Coronary artery (tissue), 2 donors: ENCODE measurements around the gene MBNL2.

Experiments
- DNase-seq: peaks from one replicate; pipeline ENCODE4 v3.0.0-alpha.2; 2017; ENCODE audit warnings: low spot score
- H3K27ac ChIP-seq, 2 donors: fragments of 200-600 bp; sonication (generic); one replicate each; pipeline ENCODE4 v1.5.1; 2016 to 2019
- H3K4me3 ChIP-seq: fragments of 200-600 bp; sonication (generic); 2 replicates; pipeline ENCODE4 v1.5.1; 2016; ENCODE audit warnings: mild to moderate bottlenecking, moderate library complexity
- CTCF ChIP-seq: fragments of 200-600 bp; sonication (generic); IDR thresholded peaks from one replicate; pipeline ENCODE4 v1.5.1; 2019; ENCODE audit warnings: antibody characterized with exemption

Gene MBNL2

GRCh38 chr13:97339019-97339987 lies 117.2 kb downstream of the MBNL2 start:
- peak; percentile 83 for DNase-seq
- TF ChIP-seq CTCF, result no peak
- Histone ChIP-seq H3K27ac (peak overlapping the region; percentile 31 to 87), H3K4me3 (peak overlapping the region; percentile 45)

GRCh38 chr13:97339988-97340749 lies 118.0 kb downstream of the MBNL2 start:
- Histone ChIP-seq H3K4me3 (peak overlapping the region; percentile 45), H3K27ac (peak overlapping the region; percentile 31 to 87)
- no peak for DNase-seq
- TF ChIP-seq CTCF, result no peak

- no peak for DNase-seq
- no peak overlapping the region for H3K4me3 ChIP-seq
- no peak overlapping the region for H3K27ac ChIP-seq
- TF ChIP-seq CTCF, result no peak
Measured at GRCh38 chr13:97341135-97341534, 119.0 kb downstream of the MBNL2 start.

GRCh38 chr13:97342136-97342535 lies 120.0 kb downstream of the MBNL2 start:
- no peak overlapping the region for H3K27ac ChIP-seq
- no peak for DNase-seq
- no peak overlapping the region for H3K4me3 ChIP-seq
- no peak for TF ChIP-seq CTCF

- TF ChIP-seq CTCF, result no peak
- no peak for DNase-seq
- no peak overlapping the region for H3K4me3 ChIP-seq
- no peak overlapping the region for H3K27ac ChIP-seq
Measured at GRCh38 chr13:97342936-97343335, 120.8 kb downstream of the MBNL2 start.

- no peak overlapping the region for H3K4me3 ChIP-seq
- DNase-seq, result no peak
- TF ChIP-seq CTCF, result peak; percentile 48
- H3K27ac ChIP-seq, result peak overlapping the region; percentile 9 to 37
Measured at GRCh38 chr13:97344265-97345175, 122.4 kb downstream of the MBNL2 start.
